Thymus (tissue), 11 donors: ENCODE results near the gene METTL27. TPM values are rescaled to one million over a fixed set of nuclear protein-coding genes. Genes with fewer than 3 reads are reported as not detected.
"Not testable (repeated sequence)": the region's sequence is repeated elsewhere in the genome, so short reads cannot be mapped to it uniquely, and the experiment has no call there.

Experiments used
- DNase-seq, 9 donors: peaks; one replicate each; pipeline ENCODE4 v3.0.0-alpha.2; 2013; ENCODE audit warnings: low spot score in 9 of 9, low read depth in 6 of 9, missing footprints in 1 of 9
- H3K27ac ChIP-seq, 2 donors: one replicate each; pipeline ENCODE4 v1.5.1; 2013; ENCODE audit warnings: control low read depth in 1 of 2, low read depth in 1 of 2, low read length in 1 of 2, mild to moderate bottlenecking in 1 of 2, moderate library complexity in 1 of 2
- H3K27me3 ChIP-seq, 2 donors: one replicate each; pipeline ENCODE4 v1.5.1; 2013; ENCODE audit warnings: low read length in 1 of 2; ENCODE audit not compliant: control insufficient read depth in 2 of 2, insufficient read depth in 1 of 2
- H3K36me3 ChIP-seq, 2 donors: one replicate each; pipeline ENCODE4 v1.5.1; 2013; ENCODE audit warnings: low read length in 1 of 2, mild to moderate bottlenecking in 1 of 2, moderate library complexity in 1 of 2; ENCODE audit not compliant: control insufficient read depth in 2 of 2, insufficient read depth in 2 of 2
- H3K4me1 ChIP-seq, 2 donors: one replicate each; pipeline ENCODE4 v1.5.1; 2013; ENCODE audit warnings: low read length in 2 of 2; ENCODE audit not compliant: control insufficient read depth in 2 of 2, insufficient read depth in 2 of 2
- H3K4me3 ChIP-seq, 2 donors: one replicate each; pipeline ENCODE4 v1.5.1; 2013; ENCODE audit warnings: low read length in 2 of 2, control low read depth in 1 of 2, mild to moderate bottlenecking in 1 of 2
- H3K9me3 ChIP-seq, 2 donors: one replicate each; pipeline ENCODE4 v1.5.1; 2013; ENCODE audit warnings: low read length in 1 of 2, mild to moderate bottlenecking in 1 of 2; ENCODE audit not compliant: control insufficient read depth in 2 of 2, insufficient read depth in 1 of 2
- WGBS: extraction: QIAGEN DNeasy Blood & Tissue Kit; methylation state at CpG from one replicate; pipeline ENCODE4 v1.1.7; 2013; 5-methylcytosine and 5-hydroxymethylcytosine counted together
- polyA plus RNA-seq: library from polyadenylated mRNA; stranded (reverse); fragments of 200-250 nt; gene quantifications from one replicate; pipeline ENCODE4 v1.2.3, GENCODE V29; 2013
- total RNA-seq: library from RNA; stranded (reverse); fragments of 120-200 nt; gene quantifications from one replicate; pipeline ENCODE4 v1.2.4, GENCODE V29; 2013
- donor health status: healthy.

The METTL27 gene
- total and polyA plus RNA-seq, 2 donors = 1.3 to 2.2 TPM

DNA sequence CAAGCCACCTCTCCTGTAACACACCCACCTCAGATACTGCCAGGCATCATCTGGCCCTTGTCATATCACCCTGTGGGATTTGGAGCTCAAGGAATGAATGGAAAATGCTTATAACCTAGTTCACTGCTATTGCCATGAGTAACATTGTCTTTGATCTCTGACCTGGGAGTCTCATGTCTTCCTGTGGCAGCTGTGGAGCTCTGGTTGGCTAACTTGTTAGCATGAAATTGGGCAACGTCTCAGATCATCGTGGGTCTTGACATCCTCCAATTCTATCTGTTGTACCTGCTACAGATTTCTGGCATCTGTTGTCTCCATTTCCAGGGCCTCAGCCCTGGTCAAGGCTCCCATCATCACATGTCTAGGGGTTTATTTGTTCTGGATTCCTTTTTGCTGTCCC is 16.5 kb upstream of the METTL27 start:
- peak in 1 of 9 donors; percentile 10 for DNase-seq
- Histone ChIP-seq H3K4me3 (no peak overlapping the region), H3K27ac (no peak overlapping the region), H3K36me3 (no peaks in the 10 kb centered on the region), H3K4me1 (peaks cover 0 to 6% of the 10 kb centered on the region in 2 donors), H3K9me3 (no peaks in the 10 kb centered on the region), H3K27me3 (peaks cover 0 to 22% of the 10 kb centered on the region in 2 donors)
- WGBS = 75% methylated on average over 2 of the region's 2 CpGs

DNA sequence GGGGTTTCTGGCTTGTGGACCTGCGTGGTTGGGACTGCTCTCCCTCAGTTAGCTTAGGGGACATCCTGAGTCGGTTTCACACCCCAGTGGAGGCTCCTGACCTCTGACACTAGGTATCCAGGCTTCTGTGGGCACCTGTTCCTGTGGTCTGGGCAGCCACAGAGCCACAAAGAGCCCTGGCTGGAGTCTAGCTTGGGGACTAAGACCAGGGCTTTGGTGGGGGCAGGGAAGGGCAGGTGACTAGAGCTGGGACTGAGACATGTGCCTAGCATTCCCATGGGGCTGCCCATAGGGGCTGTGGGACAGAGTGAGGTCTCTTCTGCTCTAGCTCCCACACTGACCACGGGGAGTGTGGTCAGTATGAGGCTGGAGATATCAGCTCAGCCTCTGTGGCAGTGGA is 14.6 kb upstream of the METTL27 start:
- no peak for DNase-seq
- H3K27ac ChIP-seq = no peak overlapping the region
- no peaks in the 10 kb centered on the region for H3K9me3 ChIP-seq
- peaks cover 0 to 6% of the 10 kb centered on the region in 2 donors for H3K4me1 ChIP-seq
- no peaks in the 10 kb centered on the region for H3K36me3 ChIP-seq
- WGBS = 70% methylated on average over 3 of the region's 3 CpGs
- H3K27me3 ChIP-seq = peaks cover 0 to 24% of the 10 kb centered on the region in 2 donors
- H3K4me3 ChIP-seq = no peak overlapping the region

- peaks cover 0 to 10% of the 10 kb centered on the region in 2 donors for H3K4me1 ChIP-seq
- H3K27ac ChIP-seq = no peak overlapping the region
- H3K9me3 ChIP-seq = no peaks in the 10 kb centered on the region
- no peak for DNase-seq
- H3K36me3 ChIP-seq = no peaks in the 10 kb centered on the region
- peaks cover 0 to 24% of the 10 kb centered on the region in 2 donors for H3K27me3 ChIP-seq
- no peak overlapping the region for H3K4me3 ChIP-seq
- WGBS = 91% methylated on average over 5 of the region's 5 CpGs
Measured at GRCh38 chr7:73852500-73852899, 10.2 kb upstream of the METTL27 start.

DNA sequence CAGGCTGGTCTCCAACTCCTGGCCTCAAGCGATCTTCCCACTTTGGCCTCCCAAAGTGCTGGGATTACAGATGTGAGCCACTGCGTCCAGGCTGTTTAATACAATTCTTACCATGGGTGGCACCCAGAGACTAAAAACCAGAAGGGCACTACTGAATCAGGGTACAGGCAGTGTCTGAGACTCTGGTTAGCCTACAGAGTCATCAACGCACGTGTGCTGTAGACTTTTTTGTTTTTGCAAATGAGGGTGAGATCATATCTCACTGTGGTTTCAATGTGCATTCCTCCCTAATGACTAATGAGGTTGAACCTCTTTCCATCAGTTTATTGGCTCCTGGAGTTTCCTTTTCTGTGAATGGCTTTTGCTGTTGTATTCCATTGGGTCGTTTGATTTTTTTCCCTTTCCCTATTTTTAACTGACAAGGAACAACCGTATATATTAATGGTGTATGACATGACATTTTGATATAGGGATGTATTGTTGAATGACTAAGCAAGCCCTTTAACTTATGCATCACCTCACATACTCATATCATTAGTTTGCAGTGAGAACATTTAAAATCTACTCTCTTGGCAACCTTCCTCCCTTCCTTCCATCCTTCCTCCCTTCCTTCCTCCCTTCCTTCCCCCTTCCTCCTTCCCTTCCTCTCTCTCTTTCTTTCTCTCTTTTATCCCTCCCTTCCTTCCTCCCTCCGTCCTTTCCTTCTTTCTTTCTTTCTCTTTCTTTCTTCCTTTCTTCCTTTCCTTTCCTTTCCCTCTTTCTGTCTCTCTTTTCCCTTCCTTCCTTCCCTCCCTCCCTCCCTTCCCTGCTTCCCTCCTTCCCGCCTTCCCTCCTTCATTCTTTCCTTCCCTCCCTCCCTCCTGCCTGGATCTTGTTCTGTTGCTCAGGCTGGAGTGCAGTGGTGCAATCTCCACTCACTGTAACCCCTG is 9.4 kb upstream of the METTL27 start:
- Histone ChIP-seq H3K4me3 (no peak overlapping the region), H3K27ac (no peak overlapping the region), H3K27me3 (peaks cover 0 to 20% of the 10 kb centered on the region in 2 donors), H3K4me1 (peaks cover 0 to 10% of the 10 kb centered on the region in 2 donors), H3K36me3 (no peaks in the 10 kb centered on the region), H3K9me3 (no peaks in the 10 kb centered on the region)
- WGBS = 49% methylated on average over 8 of the region's 8 CpGs
- peak in 1 of 9 donors; percentile 37 for DNase-seq

GRCh38 chr7:73850781-73851207 is 8.5 kb upstream of the METTL27 start:
- no peaks in the 10 kb centered on the region for H3K36me3 ChIP-seq
- no peak for DNase-seq
- no peak overlapping the region for H3K27ac ChIP-seq
- peaks cover 0 to 18% of the 10 kb centered on the region in 2 donors for H3K27me3 ChIP-seq
- H3K9me3 ChIP-seq = no peaks in the 10 kb centered on the region
- H3K4me1 ChIP-seq = peaks cover 0 to 9% of the 10 kb centered on the region in 2 donors
- no peak overlapping the region for H3K4me3 ChIP-seq
- 77% methylated on average over 4 of the region's 4 CpGs for WGBS

GRCh38 chr7:73847941-73848723 is 5.8 kb upstream of the METTL27 start:
- no peak overlapping the region for H3K27ac ChIP-seq
- no peaks in the 10 kb centered on the region for H3K9me3 ChIP-seq
- DNase-seq = no peak
- peaks cover 0 to 14% of the 10 kb centered on the region in 2 donors for H3K27me3 ChIP-seq
- 94% methylated on average over 10 of the region's 10 CpGs for WGBS
- no peaks in the 10 kb centered on the region for H3K36me3 ChIP-seq
- peaks cover 0 to 7% of the 10 kb centered on the region in 2 donors for H3K4me1 ChIP-seq
- H3K4me3 ChIP-seq = no peak overlapping the region

DNA sequence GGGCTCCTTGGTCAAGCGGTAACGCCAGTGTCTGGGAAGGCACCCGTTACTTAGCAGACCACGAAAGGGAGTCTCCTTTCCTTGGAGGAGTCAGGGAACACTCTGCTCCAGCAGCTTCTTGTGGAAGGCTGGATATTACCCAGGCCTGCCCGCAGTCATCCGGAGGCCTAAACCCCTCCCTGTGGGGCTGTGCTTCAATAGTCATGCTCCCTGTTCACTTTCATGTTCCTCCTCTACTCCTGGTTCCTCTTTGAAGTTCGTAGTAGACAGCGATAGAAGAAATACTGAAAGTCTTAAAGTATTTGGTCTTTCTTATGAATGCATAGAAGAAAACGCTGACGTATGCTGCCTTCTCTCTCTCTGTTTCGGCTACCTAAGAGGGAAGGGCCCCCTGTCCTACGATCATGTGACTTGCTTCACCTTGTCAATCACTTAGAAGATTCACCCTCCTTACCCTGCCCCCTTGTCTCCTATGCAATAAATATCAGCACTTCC is 3.4 kb upstream of the METTL27 start:
- H3K9me3 ChIP-seq, H3K36me3 ChIP-seq, H3K27ac ChIP-seq, H3K4me3 ChIP-seq: not testable (repeated sequence)
- Histone ChIP-seq H3K4me1 (peaks cover 2 to 13% of the 10 kb centered on the region in 2 donors), H3K27me3 (peaks cover 0 to 15% of the 10 kb centered on the region in 2 donors)
- peak in 1 of 9 donors; percentile 10 for DNase-seq
- WGBS = 58% methylated on average over 12 of the region's 12 CpGs

DNA sequence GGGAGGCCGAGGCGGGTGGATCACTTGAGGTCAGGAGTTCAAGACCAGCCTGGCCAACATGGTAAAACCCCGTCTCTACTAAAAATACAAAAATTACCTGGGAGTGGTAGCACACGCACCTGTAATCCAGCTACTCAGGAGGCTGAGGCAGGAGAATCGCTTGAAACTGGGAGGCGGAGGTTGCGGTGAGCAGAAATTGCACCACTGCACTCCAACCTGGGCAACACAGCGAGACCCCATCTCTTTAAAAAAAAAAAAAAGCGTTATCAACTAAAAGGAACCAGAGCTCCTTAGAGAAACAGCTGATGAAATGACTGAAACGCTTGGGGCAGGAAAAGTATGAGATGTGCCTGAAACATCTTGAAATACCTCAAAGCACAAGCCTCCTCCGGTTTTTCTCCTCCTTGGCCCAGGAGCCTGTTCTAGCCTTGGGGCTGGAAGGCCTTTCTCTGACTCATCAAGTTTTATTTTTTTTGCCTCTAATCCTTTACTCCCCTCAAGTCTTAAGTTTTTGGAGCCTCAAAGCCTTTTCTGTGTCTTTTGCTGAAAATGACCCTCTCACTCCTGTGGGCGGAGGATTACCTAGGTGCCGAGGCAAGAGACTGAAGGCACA is 2.6 kb upstream of the METTL27 start:
- Histone ChIP-seq H3K4me1 (peaks cover 2 to 13% of the 10 kb centered on the region in 2 donors), H3K9me3 (no peaks in the 10 kb centered on the region), H3K36me3 (no peaks in the 10 kb centered on the region), H3K4me3 (no peak overlapping the region), H3K27me3 (peaks cover 0 to 15% of the 10 kb centered on the region in 2 donors), H3K27ac (no peak overlapping the region)
- 94% methylated on average over 13 of the region's 13 CpGs for WGBS
- no peak for DNase-seq
